ENCODE measurements around the gene ZSCAN31.
"Not testable (repeated sequence)": the region's sequence is repeated elsewhere in the genome, so short reads cannot be mapped to it uniquely, and the experiment has no call there.

ZSCAN31 gene

GRCh38 chr6:28351493-28351925 is 15.6 kb upstream of the ZSCAN31 start:
- no peak for DNase-seq

GRCh38 chr6:28351087-28351486 is 15.1 kb upstream of the ZSCAN31 start:
- DNase-seq, result no peak

GRCh38 chr6:28349892-28350737 is 14.2 kb upstream of the ZSCAN31 start, which contains the start of gene ZKSCAN3:
Gene ZKSCAN3, plus strand, starts transcription at chr6:28349947. Its CDS starts 9,640 bp downstream, at chr6:28359587.
- DNase-seq, result peak; percentile 80

GRCh38 chr6:28349344-28349891 is 13.5 kb upstream of the ZSCAN31 start:
- DNase-seq, result no peak

GRCh38 chr6:28347119-28347518 is 11.2 kb upstream of the ZSCAN31 start:
- DNase-seq, result no peak

- no peak for DNase-seq
Observed at GRCh38 chr6:28345201-28345600, 9.3 kb upstream of the ZSCAN31 start.

GRCh38 chr6:28343898-28344677 is 8.1 kb upstream of the ZSCAN31 start:
- no peak for DNase-seq

- no peak for DNase-seq
Observed at GRCh38 chr6:28340310-28341095, 4.6 kb upstream of the ZSCAN31 start.

GRCh38 chr6:28337121-28337520 is 1.2 kb upstream of the ZSCAN31 start:
- DNase-seq, result no peak

GRCh38 chr6:28336284-28337120 is 554 bp upstream of the ZSCAN31 start:
- peak; percentile 43 for DNase-seq

- no peak for DNase-seq
Observed at GRCh38 chr6:28335040-28335563, 846 bp downstream of the ZSCAN31 start.

GRCh38 chr6:28334286-28335039 is 1.5 kb downstream of the ZSCAN31 start:
- peak; percentile 5 for DNase-seq

- DNase-seq, result no peak
Observed at GRCh38 chr6:28333599-28334018, 2.3 kb downstream of the ZSCAN31 start.

GRCh38 chr6:28333047-28333446 is 2.9 kb downstream of the ZSCAN31 start:
- DNase-seq, result no peak

GRCh38 chr6:28330041-28330440 is 5.9 kb downstream of the ZSCAN31 start:
- no peak for DNase-seq

GRCh38 chr6:28326371-28326948 is 9.5 kb downstream of the ZSCAN31 start:
- DNase-seq, result no peak

GRCh38 chr6:28323813-28324424 is 12.0 kb downstream of the ZSCAN31 start:
- DNase-seq, result no peak

GRCh38 chr6:28322661-28323060 is 13.3 kb downstream of the ZSCAN31 start:
- DNase-seq, result no peak

- not testable (repeated sequence) for DNase-seq
Observed at GRCh38 chr6:28317866-28318265, 18.1 kb downstream of the ZSCAN31 start.

- no peak for DNase-seq
Observed at GRCh38 chr6:28315628-28316027, 20.3 kb downstream of the ZSCAN31 start.
